ENCODE data around the gene EFCAB6. TPM values are rescaled to one million over a fixed set of nuclear protein-coding genes. Genes with fewer than 3 reads are reported as not detected.

Gene EFCAB6
- total and polyA plus RNA-seq, 11 donors: 0.53 to 2.3 (median 1.5) TPM

DNA sequence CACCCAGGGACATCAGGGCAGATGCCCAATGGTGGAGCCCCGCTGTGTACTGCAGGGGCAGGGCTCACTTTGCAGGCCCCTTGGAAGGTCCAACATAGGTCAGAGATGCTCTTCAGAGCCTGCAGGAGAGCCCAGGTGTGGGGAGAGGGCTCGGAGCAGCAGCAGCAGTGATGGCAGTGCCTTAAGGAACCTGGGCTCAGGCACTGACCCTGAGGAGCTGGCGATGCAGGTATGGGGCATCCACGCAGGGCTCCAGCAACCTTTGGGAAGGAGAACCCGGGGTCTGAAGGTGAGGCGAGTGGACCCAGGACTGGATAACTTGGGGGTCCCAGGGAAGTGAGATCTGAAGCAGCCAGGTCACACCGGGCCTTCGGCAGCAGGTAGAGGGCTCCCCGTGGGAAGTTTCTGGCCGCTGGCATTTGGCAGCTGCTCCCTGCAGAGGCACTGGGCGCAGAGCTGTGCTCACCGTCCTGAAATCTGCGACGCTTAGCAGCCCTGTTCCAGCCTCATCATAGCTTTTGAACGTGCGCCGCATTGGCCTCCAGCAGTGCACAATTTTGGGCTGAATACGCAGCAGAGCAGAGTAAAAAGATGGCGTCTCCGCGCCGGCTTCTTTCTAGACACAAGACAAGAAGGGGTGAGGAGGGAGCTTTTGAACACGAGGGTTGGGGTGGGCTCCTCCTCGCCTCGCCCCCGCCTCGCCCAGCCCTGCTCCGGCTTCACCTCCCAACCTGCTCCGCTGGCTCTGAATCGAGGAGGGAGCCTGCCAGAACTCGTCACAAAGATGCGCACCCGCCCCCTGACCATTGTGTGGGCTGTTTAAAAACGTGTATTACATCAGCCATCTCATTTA, 281.5 kb downstream of the EFCAB6 start:
- TF ChIP-seq, protein P1, sequence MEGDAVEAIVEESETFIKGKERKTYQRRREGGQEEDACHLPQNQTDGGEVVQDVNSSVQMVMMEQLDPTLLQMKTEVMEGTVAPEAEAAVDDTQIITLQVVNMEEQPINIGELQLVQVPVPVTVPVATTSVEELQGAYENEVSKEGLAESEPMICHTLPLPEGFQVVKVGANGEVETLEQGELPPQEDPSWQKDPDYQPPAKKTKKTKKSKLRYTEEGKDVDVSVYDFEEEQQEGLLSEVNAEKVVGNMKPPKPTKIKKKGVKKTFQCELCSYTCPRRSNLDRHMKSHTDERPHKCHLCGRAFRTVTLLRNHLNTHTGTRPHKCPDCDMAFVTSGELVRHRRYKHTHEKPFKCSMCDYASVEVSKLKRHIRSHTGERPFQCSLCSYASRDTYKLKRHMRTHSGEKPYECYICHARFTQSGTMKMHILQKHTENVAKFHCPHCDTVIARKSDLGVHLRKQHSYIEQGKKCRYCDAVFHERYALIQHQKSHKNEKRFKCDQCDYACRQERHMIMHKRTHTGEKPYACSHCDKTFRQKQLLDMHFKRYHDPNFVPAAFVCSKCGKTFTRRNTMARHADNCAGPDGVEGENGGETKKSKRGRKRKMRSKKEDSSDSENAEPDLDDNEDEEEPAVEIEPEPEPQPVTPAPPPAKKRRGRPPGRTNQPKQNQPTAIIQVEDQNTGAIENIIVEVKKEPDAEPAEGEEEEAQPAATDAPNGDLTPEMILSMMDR (IDR thresholded peaks at IDR 0.05): no peak
- no peak for TF ChIP-seq POLR2A (IDR thresholded peaks at IDR 0.05)
- ATAC-seq (no peak), DNase-seq (no peak)
- Histone ChIP-seq H3K4me3 (no peak overlapping the region), H3K36me3 (no peaks in the 10 kb centered on the region), H3K27me3 (peaks cover 0 to 22% (median 0%) of the 10 kb centered on the region in 9 donors), H3K9me3 (no peaks in the 10 kb centered on the region), H3K27ac (no peak overlapping the region), H3K4me1 (no peaks in the 10 kb centered on the region)
- intact Hi-C loops (cut with DNase I): no loop called here
- WGBS, 4 donors: 83 to 88% (median 85%) methylated on average over 28 to 34 of the region's 34 CpGs

DNA sequence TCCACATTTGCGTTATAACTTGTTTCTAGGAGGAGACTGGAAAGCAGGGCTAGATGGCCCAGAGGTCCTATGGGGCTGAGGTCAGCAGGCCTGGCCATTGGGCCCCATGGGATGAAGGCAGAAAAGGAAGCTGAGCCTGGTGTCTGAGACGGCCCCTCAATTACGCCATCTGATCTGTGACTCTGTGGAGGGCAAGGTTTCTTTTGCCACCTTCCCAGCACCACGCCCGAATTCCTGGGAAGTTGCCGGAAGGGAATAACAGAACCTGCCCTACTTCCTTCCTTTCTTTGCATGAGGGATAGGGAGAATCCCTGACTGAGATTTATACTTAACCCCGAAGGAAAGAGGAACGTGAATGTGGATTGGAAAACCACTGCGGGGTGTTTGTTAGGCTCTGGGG, 282.2 kb downstream of the EFCAB6 start:
- ATAC-seq (no peak), DNase-seq (no peak)
- Histone ChIP-seq H3K27ac (no peak overlapping the region), H3K9me3 (no peaks in the 10 kb centered on the region), H3K4me3 (no peak overlapping the region), H3K4me1 (no peaks in the 10 kb centered on the region), H3K27me3 (peaks cover 0 to 25% (median 0%) of the 10 kb centered on the region in 9 donors), H3K36me3 (no peaks in the 10 kb centered on the region)
- WGBS, 4 donors: 63 to 69% (median 66%) methylated on average over 9 of the region's 9 CpGs
- intact Hi-C loops (cut with DNase I): no loop called here
- TF ChIP-seq POLR2A (IDR thresholded peaks at IDR 0.05): no peak
- TF ChIP-seq, protein P1 (IDR thresholded peaks at IDR 0.05): no peak

DNA sequence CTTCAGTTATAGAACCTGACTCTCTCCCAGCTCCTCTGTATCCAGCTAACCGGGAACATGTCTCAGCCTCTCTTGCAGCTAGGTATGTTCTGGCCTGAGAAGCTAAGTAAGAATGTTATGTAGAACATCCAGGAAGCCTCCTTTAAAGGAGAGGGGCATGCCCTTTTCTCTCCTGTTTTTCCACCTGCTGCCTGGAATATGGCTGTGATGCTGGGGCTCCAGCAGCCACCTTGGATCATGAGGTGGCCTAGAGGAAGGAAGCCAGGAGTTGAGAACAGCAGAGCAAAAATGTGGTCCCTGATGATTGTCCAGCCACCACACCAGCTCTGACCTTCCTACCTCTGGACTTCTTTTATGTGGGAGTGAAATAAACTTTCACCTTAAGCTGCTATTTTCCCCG, 282.6 kb downstream of the EFCAB6 start:
- peaks cover 0 to 25% (median 0%) of the 10 kb centered on the region in 9 donors for H3K27me3 ChIP-seq
- no peaks in the 10 kb centered on the region for H3K36me3 ChIP-seq
- no peak for ATAC-seq
- TF ChIP-seq, protein P1 (IDR thresholded peaks at IDR 0.05): no peak
- no peak for TF ChIP-seq POLR2A (IDR thresholded peaks at IDR 0.05)
- no peaks in the 10 kb centered on the region for H3K4me1 ChIP-seq
- WGBS, 4 donors: 97 to 100% (median 99%) methylated on average over 2 of the region's 2 CpGs
- no peak overlapping the region for H3K27ac ChIP-seq
- no peaks in the 10 kb centered on the region for H3K9me3 ChIP-seq
- intact Hi-C loops (cut with DNase I): no loop called here
- DNase-seq: no peak
- H3K4me3 ChIP-seq: no peak overlapping the region

DNA sequence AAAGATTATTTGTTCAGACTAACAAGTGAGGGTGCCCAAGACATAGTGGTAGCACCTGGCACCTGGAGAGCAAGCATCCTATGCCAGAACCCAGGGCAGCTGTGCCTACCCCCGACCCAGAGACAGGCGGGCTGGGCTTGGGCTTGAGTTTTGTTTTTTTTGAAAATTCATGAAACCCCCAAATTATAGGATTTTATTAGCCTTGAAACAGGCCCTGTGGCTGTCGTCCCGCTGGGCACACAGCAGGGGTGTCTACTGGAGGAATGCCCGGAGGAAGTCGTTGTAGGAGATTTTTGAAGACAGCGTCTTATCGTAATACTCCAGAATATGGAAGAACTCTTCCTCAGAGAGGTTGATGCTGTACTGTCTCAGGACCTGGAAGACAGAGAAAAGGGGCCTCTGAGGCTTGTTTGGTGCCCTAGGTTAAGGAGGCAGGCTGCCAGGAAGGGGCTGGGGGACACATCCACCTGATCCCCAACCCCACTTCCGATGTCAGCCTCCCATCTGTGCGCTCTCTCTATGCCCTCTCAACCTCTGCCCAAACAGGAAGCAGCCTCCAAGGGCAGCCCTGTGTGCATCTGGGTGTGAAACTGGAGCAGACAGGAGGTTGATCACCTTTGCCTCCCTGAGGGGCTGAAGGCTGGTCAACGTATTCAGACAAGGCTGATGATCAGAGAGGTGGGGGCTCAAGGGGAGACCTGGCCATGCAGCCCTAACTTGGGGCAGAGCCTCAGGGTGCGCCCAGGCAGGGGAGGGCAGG, 283.3 kb downstream of the EFCAB6 start:
- Histone ChIP-seq H3K9me3 (no peaks in the 10 kb centered on the region), H3K4me1 (no peaks in the 10 kb centered on the region), H3K27me3 (peaks cover 0 to 25% (median 0%) of the 10 kb centered on the region in 9 donors), H3K36me3 (no peaks in the 10 kb centered on the region), H3K4me3 (no peak overlapping the region), H3K27ac (no peak overlapping the region)
- intact Hi-C loops (cut with DNase I): no loop called here
- 69 to 81% (median 74%) methylated on average over 12 of the region's 12 CpGs for WGBS, 4 donors
- TF ChIP-seq POLR2A (IDR thresholded peaks at IDR 0.05): no peak
- TF ChIP-seq, protein P1 (IDR thresholded peaks at IDR 0.05): no peak
- DNase-seq (no peak), ATAC-seq (no peak)

Data from heart left ventricle (tissue), 16 donors.